Measurements from ENCODE around the gene SPSB1.

Gene SPSB1

GRCh38 chr1:9320520-9321479 is 28.1 kb downstream of the SPSB1 start:
- peak; percentile 25 for DNase-seq

- DNase-seq: no peak
These were observed 28.8 kb downstream of the SPSB1 start for GRCh38 chr1:9321480-9321849.

GRCh38 chr1:9321986-9322660 is 29.4 kb downstream of the SPSB1 start:
- DNase-seq: no peak

GRCh38 chr1:9322661-9323244 is 30.1 kb downstream of the SPSB1 start:
- DNase-seq: no peak

GRCh38 chr1:9324246-9325096 is 31.8 kb downstream of the SPSB1 start:
- no peak for DNase-seq

- DNase-seq: no peak
These were observed 33.9 kb downstream of the SPSB1 start for GRCh38 chr1:9326596-9326995.

GRCh38 chr1:9328201-9328600 is 35.5 kb downstream of the SPSB1 start:
- no peak for DNase-seq

GRCh38 chr1:9328715-9329114 is 36.0 kb downstream of the SPSB1 start:
- DNase-seq: no peak

- DNase-seq: no peak
These were observed 38.3 kb downstream of the SPSB1 start for GRCh38 chr1:9331016-9331415.

GRCh38 chr1:9331558-9332346 is 39.1 kb downstream of the SPSB1 start:
- DNase-seq: no peak

- no peak for DNase-seq
These were observed 39.9 kb downstream of the SPSB1 start for GRCh38 chr1:9332513-9333143.

- no peak for DNase-seq
These were observed 45.9 kb downstream of the SPSB1 start for GRCh38 chr1:9338397-9339246.

- DNase-seq: no peak
These were observed 47.6 kb downstream of the SPSB1 start for GRCh38 chr1:9340172-9340854.

- no peak for DNase-seq
These were observed 48.2 kb downstream of the SPSB1 start for GRCh38 chr1:9340864-9341263.

- DNase-seq: no peak
These were observed 48.7 kb downstream of the SPSB1 start for GRCh38 chr1:9341301-9341845.

GRCh38 chr1:9343269-9343668 is 50.6 kb downstream of the SPSB1 start:
- DNase-seq: no peak

- no peak for DNase-seq
These were observed 51.9 kb downstream of the SPSB1 start for GRCh38 chr1:9344426-9345200.

GRCh38 chr1:9345471-9345870 is 52.8 kb downstream of the SPSB1 start:
- DNase-seq: no peak

GRCh38 chr1:9345922-9346321 is 53.2 kb downstream of the SPSB1 start:
- DNase-seq: no peak
